Natural killer cell treated with Interleukin-12 subunit alpha and Interleukin-12 subunit beta and Interleukin-15 and Interleukin-18, amount 100 ng/mL, for 72 hours (primary cell): ENCODE results near the gene IQSEC1. TPM values are rescaled to one million over a fixed set of nuclear protein-coding genes. Genes with fewer than 3 reads are reported as not detected.

Experiments
- ATAC-seq, 2 donors: fragments of 150-1000 bp; cut with Tn5 transposase in 1 of 2; sonication (Bioruptor Pico), chemical (Tn5 transposase) in 1 of 2; 2 replicates each; pipeline ENCODE4 v1.10.0; 2021
- DNase-seq: peaks from one replicate; pipeline ENCODE4 v3.0.0; 2022; ENCODE audit warnings: low spot score
- H3K27ac Mint-ChIP-seq, 2 donors: 1 replicate in 1 of 2; 2 replicates in 1 of 2; pipeline ENCODE4 v1.8.0; 2022; ENCODE audit warnings: mixed read lengths in 2 of 2, mild to moderate bottlenecking in 1 of 2, moderate library complexity in 1 of 2
- H3K27me3 Mint-ChIP-seq, 2 donors: 1 replicate in 1 of 2; 2 replicates in 1 of 2; pipeline ENCODE4 v1.8.0; 2022; ENCODE audit warnings: mixed read lengths in 2 of 2
- H3K36me3 Mint-ChIP-seq: one replicate; pipeline ENCODE4 v1.8.0; 2022; ENCODE audit warnings: mixed read lengths
- H3K4me1 Mint-ChIP-seq, 2 donors: 1 replicate in 1 of 2; 2 replicates in 1 of 2; pipeline ENCODE4 v1.8.0; 2022; ENCODE audit warnings: low read depth in 2 of 2, mixed read lengths in 2 of 2, mild to moderate bottlenecking in 1 of 2
- H3K4me3 Mint-ChIP-seq: one replicate; pipeline ENCODE4 v1.8.0; 2022; ENCODE audit warnings: mixed read lengths
- H3K9me3 Mint-ChIP-seq: 2 replicates; pipeline ENCODE4 v1.8.0; 2022; ENCODE audit warnings: mixed read lengths
- total RNA-seq, 2 donors: library from RNA; stranded (reverse); gene quantifications; one replicate each; pipeline ENCODE4 v1.2.3, GENCODE V29; 2022

IQSEC1 gene
- total RNA-seq, 2 donors from 2014 or later = 93.7 to 95.8 TPM

DNA sequence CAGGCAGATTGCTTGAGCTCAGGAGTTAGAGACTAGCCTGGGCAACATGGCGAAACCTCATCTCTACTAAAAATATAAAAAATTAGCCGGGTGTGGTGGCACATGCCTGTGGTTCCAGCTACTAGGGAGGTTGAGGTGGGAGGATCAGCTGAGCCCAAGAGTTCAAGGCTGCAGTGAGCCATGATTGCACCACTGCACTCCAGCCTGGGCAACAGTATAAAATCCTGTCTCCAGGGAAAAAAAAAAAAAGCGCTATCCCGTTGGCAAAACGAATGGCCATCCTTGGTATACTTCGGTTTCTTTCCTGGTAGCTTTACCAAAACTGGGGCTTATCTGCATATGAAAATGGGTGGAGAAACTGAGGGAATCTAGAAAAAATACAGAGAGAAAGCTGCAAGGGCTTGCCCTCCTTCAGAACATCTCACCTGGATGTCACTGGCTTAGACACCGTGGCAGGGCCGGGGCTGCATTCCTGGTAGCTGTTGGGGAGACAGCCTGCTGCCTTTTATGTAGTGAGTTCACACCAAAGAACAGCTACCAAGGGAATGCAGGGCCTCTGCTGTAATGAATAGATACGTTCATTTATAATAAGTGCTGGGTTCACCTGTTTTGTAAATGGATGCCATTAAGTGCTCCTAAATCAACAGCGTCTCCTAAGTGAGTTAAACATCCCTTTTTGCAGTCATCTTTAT, 96.0 kb downstream of the IQSEC1 start:
- H3K27ac Mint-ChIP-seq = no peak overlapping the region
- H3K4me3 Mint-ChIP-seq = no peak overlapping the region
- ATAC-seq (no peak), DNase-seq (peak; percentile 2)
- no peaks in the 10 kb centered on the region for H3K9me3 Mint-ChIP-seq
- H3K4me1 Mint-ChIP-seq = peaks cover 49 to 60% of the 10 kb centered on the region in 2 donors
- H3K27me3 Mint-ChIP-seq = no peaks in the 10 kb centered on the region
- peaks cover 4% of the 10 kb centered on the region for H3K36me3 Mint-ChIP-seq

DNA sequence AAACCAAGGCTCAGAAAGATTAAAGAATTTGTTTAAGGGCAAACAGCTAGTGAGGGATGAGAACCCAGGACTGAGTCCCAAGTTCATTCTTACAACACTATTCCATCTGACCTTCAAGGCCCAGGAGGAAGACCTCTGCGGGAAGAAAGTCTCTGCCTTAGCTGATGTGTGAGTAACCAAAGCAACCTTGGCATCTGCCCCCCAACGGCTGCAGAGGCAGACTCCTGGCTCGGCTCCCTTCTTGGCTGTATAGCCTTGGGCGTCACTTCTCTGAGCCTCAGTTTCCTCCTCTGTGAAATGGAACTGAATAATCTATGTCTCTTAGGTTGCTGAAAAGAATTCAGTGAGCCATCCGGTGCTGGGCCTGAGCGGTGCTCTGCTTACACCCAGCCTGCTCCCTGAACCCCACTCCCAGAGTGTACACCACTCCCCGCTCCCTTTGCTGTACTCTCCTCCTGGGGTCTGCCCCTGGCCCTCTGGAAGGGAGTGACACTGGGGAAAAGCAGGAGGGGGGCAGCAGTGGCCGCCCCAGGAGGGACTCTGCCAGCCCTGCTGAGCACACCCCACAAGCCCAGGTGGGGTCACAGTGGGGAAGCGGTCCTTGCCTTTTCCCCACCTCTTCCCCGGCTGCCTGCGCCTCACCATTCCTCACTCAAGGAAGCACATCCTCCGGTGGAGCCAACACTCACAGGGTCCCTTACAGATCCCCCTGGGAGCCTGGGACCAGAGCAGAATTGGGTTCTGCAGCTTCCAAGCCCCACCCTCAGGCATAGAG, 97.3 kb downstream of the IQSEC1 start:
- no peak for ATAC-seq
- Mint-ChIP-seq H3K9me3 (no peaks in the 10 kb centered on the region), H3K27ac (no peak overlapping the region)

DNA sequence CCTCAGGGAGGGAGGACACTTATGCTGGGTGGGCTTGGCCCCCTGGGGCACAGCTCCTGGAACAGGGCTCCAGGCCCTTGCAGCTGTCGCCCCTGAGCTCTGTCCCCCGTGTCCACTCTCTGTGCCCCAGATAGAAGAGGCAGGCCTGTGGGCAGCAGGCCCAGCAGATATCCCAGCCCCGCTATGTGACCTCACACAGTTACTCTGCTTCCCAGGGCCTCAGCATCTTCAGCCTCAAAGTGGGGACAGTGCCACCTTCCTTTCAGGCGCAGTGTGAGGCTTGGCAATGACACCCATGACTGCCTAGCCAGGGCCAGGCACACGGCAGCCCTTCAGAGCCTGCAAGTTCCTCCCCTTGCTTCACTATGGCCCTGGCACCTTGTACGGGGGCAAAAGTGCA, 98.4 kb downstream of the IQSEC1 start:
- H3K27ac Mint-ChIP-seq = no peak overlapping the region
- H3K9me3 Mint-ChIP-seq = no peaks in the 10 kb centered on the region
- H3K4me3 Mint-ChIP-seq = no peak overlapping the region
- ATAC-seq (no peak), DNase-seq (no peak)
- H3K36me3 Mint-ChIP-seq = peaks cover 4% of the 10 kb centered on the region
- no peaks in the 10 kb centered on the region for H3K27me3 Mint-ChIP-seq
- peaks cover 56 to 60% of the 10 kb centered on the region in 2 donors for H3K4me1 Mint-ChIP-seq

More for the DNA sequence above, 97.3 kb downstream of the IQSEC1 start:
- Mint-ChIP-seq H3K36me3 (peaks cover 4% of the 10 kb centered on the region), H3K4me1 (peaks cover 52 to 58% of the 10 kb centered on the region in 2 donors), H3K4me3 (no peak overlapping the region), H3K27me3 (no peaks in the 10 kb centered on the region)
- no peak for DNase-seq

DNA sequence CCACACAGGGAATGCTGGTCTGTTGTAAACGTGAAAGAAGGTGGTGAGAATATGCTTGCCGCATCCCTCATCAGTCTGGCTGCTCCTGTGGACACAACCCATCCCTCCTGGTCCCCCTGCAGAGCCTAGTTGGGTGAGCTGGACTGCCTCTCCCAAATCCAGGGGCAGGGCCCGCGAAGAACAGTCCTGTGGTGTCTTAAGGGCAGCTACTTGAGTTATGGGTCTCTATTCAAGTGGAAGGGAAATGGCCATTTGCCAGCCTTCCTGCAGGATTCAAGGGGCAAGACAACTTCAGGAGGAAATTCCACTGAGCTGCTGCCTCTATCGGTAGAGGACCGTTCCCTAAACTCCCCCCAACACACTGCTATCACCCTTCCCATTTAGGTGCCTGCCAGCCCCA, 98.9 kb downstream of the IQSEC1 start:
- DNase-seq = no peak
- no peak for ATAC-seq
- H3K27me3 Mint-ChIP-seq = no peaks in the 10 kb centered on the region
- H3K9me3 Mint-ChIP-seq = no peaks in the 10 kb centered on the region
- H3K4me3 Mint-ChIP-seq = no peak overlapping the region
- H3K27ac Mint-ChIP-seq = no peak overlapping the region
- H3K4me1 Mint-ChIP-seq = peaks cover 54 to 59% of the 10 kb centered on the region in 2 donors
- peaks cover 4% of the 10 kb centered on the region for H3K36me3 Mint-ChIP-seq

DNA sequence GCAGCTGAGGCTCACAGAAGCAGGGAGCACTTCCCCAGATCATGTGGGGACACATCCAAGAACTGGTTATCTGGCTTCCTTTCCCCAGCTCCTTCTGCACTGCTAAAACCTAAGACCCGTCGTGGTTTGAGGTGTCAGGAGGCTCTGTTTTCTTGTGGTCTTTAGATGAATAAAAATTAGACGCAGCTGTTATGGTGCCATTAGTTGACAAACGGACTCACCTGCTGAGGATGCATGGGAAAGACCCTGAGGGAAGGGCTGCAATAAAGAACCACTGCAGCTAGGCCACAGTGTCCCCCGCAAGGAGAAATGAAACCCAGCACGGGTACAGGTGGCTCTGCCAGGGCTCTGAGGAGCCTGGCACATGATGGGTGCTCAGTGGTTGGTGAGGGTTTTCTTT, 99.4 kb downstream of the IQSEC1 start:
- Mint-ChIP-seq H3K27ac (peak overlapping the region in 1 of 2 donors; percentile 32), H3K4me3 (no peak overlapping the region), H3K27me3 (no peaks in the 10 kb centered on the region), H3K9me3 (no peaks in the 10 kb centered on the region), H3K36me3 (no peaks in the 10 kb centered on the region), H3K4me1 (peaks cover 55 to 60% of the 10 kb centered on the region in 2 donors)
- ATAC-seq (peak in 1 of 2 donors; percentile 37), DNase-seq (no peak)

DNA sequence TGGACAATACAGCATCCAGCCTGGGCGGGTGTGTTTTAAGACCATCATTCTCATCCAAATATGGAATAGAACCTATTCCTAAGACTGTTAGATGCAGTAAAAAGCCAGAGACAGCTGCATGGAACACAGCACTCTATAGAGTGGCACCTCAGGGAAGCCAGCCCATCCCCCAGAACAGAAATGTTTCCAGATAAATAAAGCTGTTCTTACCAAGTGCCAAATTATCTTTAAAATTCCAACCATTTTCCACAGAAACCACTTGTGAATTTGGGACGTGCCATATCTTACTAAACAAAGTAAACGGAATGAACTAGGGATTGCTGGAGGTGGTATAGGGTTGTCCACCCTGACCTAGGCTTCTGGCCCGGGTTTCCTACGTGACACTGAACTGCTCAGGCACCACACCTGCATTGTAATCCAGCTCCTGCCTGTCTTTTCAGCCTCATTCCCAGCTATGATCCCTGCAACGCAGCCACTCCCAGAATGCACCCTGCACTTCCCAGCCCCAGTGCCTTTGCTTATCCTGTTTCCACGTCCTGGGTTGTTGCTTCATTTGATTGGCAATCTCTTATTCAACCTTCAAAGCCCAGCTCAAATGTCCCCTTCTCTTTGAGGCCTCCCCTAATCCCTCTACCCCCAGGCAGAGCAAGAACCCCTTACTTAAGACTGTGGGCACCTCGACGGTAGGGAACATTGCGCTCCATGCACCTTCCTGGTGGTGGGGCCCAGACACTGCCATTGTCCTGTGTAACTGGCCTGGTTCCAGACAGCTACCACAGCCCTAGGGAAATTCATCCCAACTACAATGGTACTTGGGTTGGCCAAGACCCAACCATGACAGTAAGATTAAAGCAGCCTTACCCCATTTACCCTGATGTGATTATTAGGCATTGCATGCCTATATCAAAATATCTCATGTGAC, 100.2 kb downstream of the IQSEC1 start:
- H3K4me1 Mint-ChIP-seq = peaks cover 62 to 67% of the 10 kb centered on the region in 2 donors
- H3K27me3 Mint-ChIP-seq = no peaks in the 10 kb centered on the region

DNA sequence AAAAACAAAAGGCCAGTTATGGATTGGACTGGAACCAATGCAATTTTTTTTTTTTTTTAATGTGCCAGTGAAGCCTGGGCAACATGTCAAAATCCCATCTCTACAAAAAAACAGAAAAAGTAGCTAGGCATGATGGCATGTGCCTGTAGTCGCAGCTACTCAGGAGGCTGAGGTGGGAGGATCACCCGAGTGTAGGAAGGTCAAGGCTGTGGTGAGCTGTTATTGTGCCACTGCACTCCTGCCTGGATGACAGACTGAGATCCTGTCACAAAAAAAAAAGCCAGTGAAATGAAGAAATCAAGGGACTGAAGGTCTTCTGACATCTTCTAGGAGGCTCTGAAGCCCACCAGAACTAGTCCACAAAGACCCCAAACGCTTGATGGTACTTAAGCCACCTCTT, 101.2 kb downstream of the IQSEC1 start:
- Mint-ChIP-seq H3K36me3 (no peaks in the 10 kb centered on the region), H3K27ac (no peak overlapping the region), H3K27me3 (no peaks in the 10 kb centered on the region), H3K4me1 (peaks cover 66 to 71% of the 10 kb centered on the region in 2 donors), H3K4me3 (peak overlapping the region; percentile 10), H3K9me3 (no peaks in the 10 kb centered on the region)
- DNase-seq (no peak), ATAC-seq (no peak)

More for the DNA sequence above, 100.2 kb downstream of the IQSEC1 start:
- Mint-ChIP-seq H3K4me3 (peak overlapping the region; percentile 10), H3K27ac (peak overlapping the region; percentile 32 to 54), H3K9me3 (no peaks in the 10 kb centered on the region), H3K36me3 (no peaks in the 10 kb centered on the region)
- ATAC-seq = no peak
- DNase-seq = no peak

DNA sequence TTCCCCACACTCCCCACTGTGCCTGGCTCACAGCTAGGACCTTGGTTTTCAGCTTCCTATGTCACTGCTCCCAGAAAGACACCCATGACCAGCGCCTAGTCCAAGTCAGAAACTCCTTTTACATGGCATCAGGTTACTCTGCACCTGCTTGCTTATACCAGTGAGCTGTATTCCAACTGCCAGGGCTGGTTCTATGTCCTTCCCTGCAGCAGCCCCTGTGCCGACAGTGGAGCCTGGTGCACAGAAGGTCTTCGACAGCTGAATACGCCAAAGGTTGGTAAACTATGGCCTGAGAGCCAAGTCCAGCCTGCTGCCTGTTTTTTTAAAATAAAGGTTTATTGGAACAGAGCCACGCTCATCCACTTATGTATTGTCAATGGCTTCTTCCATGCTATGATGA, 102.5 kb downstream of the IQSEC1 start:
- Mint-ChIP-seq H3K27me3 (no peaks in the 10 kb centered on the region), H3K36me3 (no peaks in the 10 kb centered on the region), H3K4me3 (no peak overlapping the region), H3K27ac (no peak overlapping the region), H3K9me3 (no peaks in the 10 kb centered on the region), H3K4me1 (peaks cover 72 to 79% of the 10 kb centered on the region in 2 donors)
- DNase-seq (no peak), ATAC-seq (no peak)

DNA sequence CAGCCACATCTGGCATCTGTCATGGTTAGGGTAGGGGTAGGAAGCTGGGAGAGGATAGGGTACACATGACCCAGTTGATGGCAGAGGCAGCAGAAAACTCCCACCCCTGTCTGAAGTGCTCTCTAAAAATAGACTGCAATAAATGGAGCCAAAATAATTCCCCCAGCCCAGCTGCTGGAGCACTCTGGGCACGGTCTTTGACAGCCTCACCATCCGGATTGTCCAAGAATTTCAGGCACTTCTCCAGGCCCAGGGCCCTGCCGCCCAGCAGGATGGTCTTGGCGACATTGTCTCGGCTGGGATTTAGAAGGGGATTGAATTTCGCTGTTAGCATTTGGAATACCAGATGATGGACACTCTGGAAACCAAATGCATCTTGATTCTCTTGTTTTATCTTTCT, 103.7 kb downstream of the IQSEC1 start:
- ATAC-seq (no peak), DNase-seq (no peak)
- Mint-ChIP-seq H3K9me3 (no peaks in the 10 kb centered on the region), H3K27ac (no peak overlapping the region), H3K4me3 (no peak overlapping the region), H3K36me3 (no peaks in the 10 kb centered on the region), H3K27me3 (no peaks in the 10 kb centered on the region), H3K4me1 (peaks cover 71 to 79% of the 10 kb centered on the region in 2 donors)

DNA sequence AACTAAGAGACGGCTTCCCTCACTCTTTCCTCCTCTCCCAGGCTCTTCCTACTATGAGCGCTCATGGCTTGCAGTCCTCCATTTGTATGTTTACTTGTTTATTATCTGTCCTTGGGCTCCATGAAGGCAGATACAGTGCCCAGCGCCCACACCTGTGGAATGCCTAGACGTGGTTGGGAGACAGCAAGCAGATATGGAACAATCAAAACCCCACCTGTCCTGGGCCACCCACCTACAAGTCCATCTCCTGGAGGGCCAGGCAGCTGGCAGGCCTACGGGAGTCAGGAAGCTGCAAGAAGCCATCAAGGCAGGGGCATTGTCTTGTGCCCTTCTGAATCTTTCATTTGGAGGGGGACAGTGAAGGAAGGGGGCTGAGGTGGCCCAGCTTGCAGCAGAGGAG, 104.7 kb downstream of the IQSEC1 start:
- Mint-ChIP-seq H3K36me3 (no peaks in the 10 kb centered on the region), H3K4me3 (peak overlapping the region; percentile 78), H3K27me3 (no peaks in the 10 kb centered on the region), H3K27ac (peak overlapping the region in 1 of 2 donors; percentile 70), H3K9me3 (no peaks in the 10 kb centered on the region), H3K4me1 (peaks cover 72 to 79% of the 10 kb centered on the region in 2 donors)
- DNase-seq = no peak
- no peak for ATAC-seq

DNA sequence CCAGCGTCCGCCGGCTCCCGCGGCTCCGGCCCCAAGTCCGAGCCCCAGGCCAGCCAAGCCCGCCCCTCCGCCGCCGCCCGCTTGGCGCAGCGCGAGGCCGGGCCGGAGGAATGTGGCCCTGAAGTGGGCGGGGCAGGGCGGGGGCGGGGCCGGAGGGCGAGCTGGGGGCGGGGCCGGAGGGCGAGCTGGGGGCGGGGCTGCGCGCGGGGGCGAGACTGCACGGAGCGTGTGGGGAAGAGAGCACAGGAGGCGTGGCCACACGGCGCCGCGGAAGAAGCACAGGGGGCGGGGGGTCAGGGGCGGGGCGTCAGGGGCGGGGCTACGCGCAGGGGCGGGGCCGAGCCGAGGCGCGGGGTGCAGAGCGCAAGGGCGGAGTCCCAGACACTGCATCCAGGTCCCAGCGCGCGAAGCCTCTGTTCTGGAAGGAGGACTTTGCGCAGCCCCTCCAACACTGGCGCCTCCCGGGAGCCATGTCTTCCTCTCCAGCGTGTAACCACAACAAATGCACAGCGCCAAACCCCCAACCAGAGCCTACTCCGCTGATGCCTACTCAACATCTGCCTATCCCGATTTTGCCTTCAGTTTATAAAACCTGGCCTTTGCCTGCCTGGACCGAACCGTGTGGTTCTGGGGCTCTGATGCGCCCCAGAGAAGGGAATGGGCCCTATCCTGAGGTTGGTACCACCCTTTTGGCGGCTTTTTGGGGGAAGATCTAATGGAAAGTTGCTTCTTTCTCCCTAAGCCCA, 105.5 kb downstream of the IQSEC1 start:
- H3K4me1 Mint-ChIP-seq = peaks cover 73 to 79% of the 10 kb centered on the region in 2 donors
- DNase-seq (peak; percentile 88), ATAC-seq (peak; percentile 94 to 96)
- no peaks in the 10 kb centered on the region for H3K27me3 Mint-ChIP-seq
- no peaks in the 10 kb centered on the region for H3K9me3 Mint-ChIP-seq
- H3K4me3 Mint-ChIP-seq = peak overlapping the region; percentile 78
- peak overlapping the region in 1 of 2 donors; percentile 70 for H3K27ac Mint-ChIP-seq
- no peaks in the 10 kb centered on the region for H3K36me3 Mint-ChIP-seq

DNA sequence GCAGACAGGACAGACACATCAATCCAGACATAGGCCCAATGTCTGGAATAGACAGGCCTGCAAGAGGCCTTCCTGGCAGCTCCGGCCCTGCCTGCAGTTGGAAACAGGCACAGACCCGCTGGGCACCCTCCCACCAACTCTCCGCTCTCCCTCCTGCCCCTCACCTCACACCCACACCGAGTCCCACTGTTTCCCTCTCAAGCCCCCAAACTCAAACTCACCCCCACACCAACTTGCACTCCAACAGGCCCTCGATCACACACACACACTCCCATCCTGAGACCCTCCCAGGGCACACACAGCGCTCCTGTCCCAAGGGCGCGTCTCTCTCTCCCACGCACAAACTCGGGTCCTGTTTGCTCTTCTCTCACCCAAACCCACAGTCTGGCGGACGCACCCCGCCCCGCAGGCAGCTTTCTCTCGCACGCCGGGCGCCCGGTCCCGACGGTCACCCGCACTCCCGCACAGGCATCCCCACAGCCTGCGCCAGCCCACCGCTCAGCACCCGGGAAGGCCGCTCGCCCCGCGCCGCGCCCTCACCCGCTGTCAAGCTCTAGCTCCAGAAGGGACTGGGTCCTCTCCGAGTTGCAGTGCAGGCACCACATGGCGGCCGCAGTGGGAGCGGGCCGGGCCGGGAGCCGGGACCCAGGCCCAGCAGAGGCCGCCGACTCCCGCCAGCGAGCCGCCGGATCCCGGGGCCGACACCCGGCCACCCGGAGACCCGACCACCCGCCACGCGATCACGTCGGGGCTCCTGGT, 106.2 kb downstream of the IQSEC1 start:
- no peaks in the 10 kb centered on the region for H3K9me3 Mint-ChIP-seq
- DNase-seq = no peak
- H3K4me1 Mint-ChIP-seq = peaks cover 73 to 79% of the 10 kb centered on the region in 2 donors
- peak overlapping the region; percentile 84 for H3K4me3 Mint-ChIP-seq
- no peaks in the 10 kb centered on the region for H3K27me3 Mint-ChIP-seq
- H3K36me3 Mint-ChIP-seq = no peaks in the 10 kb centered on the region
- H3K27ac Mint-ChIP-seq = peak overlapping the region; percentile 26 to 54
- ATAC-seq = peak; percentile 0 to 4
